Prostate gland (tissue), 2 donors: ENCODE measurements around the gene SV2B. TPM values are rescaled to one million over a fixed set of nuclear protein-coding genes. Genes with fewer than 3 reads are reported as not detected.
A peak's percentile ranks its signal among the peaks of the same experiment; 100 is the strongest.

ENCODE experiments used
- DNase-seq: peaks from one replicate; pipeline ENCODE4 v3.0.0-alpha.2; 2019; ENCODE audit warnings: low spot score
- H3K27ac ChIP-seq, 2 donors: fragments of 200-600 bp; sonication (generic); 2 replicates each; pipeline ENCODE4 v1.5.1; 2017 to 2019
- H3K27me3 ChIP-seq: fragments of 200-600 bp; sonication (generic); replicated peaks from 2 replicates; pipeline ENCODE4 v1.5.1; 2019; ENCODE audit not compliant: insufficient read depth
- H3K36me3 ChIP-seq, 2 donors: fragments of 200-600 bp; sonication (generic); 1 replicate in 1 of 2; 2 replicates in 1 of 2; pipeline versions ENCODE4 v1.5.1 to v1.8.1; 2017 to 2019
- H3K4me1 ChIP-seq: fragments of 200-600 bp; sonication (generic); replicated peaks from 2 replicates; pipeline ENCODE4 v1.5.1; 2019
- H3K4me3 ChIP-seq, 2 donors: fragments of 200-600 bp; sonication (generic); 2 replicates each; pipeline ENCODE4 v1.5.1; 2017 to 2019
- H3K9me3 ChIP-seq: fragments of 200-600 bp; sonication (generic); 2 replicates; pipeline ENCODE4 v1.5.1; 2017
- CTCF ChIP-seq, 4 experiments: fragments of 200-600 bp in 2 of 4; fragments of 450-650 bp in 2 of 4; sonication (generic) in 2 of 4; IDR thresholded peaks; 1 replicate in 3 of 4; 2 replicates in 1 of 4; pipeline ENCODE4 v1.5.1; 2016 to 2019; ENCODE audit warnings: antibody characterized with exemption in 4 of 4, mild to moderate bottlenecking in 2 of 4, moderate library complexity in 2 of 4
- POLR2A ChIP-seq: fragments of 450-650 bp; IDR thresholded peaks from one replicate; pipeline ENCODE4 v1.6.1; 2016; ENCODE audit warnings: antibody characterized with exemption, mild to moderate bottlenecking
- POLR2AphosphoS5 ChIP-seq: sonication (generic); formaldehyde crosslinking; IDR thresholded peaks from one replicate; pipeline ENCODE4 v1.6.1; 2017; ENCODE audit warnings: antibody characterized with exemption
- WGBS: methylation state at CpG from one replicate; pipeline ENCODE4 v1.1.5; 2018; 5-methylcytosine and 5-hydroxymethylcytosine counted together
- intact Hi-C: fragments of 100-400 bp; cut with DNase I; formaldehyde crosslinking; loops from one replicate; pipeline ENCODE4 v1.14.2; 2022
- total RNA-seq, 2 donors: library from RNA; depleted of rRNA; stranded (reverse); fragments of >200 nt; gene quantifications; one replicate each; pipeline ENCODE4 v1.1.0, GENCODE V29; 2016

SV2B gene
- total RNA-seq, 2 donors from 2014 or later: 2.3 to 5.4 TPM

- Histone ChIP-seq H3K4me1 (peaks cover 5% of the 10 kb centered on the region), H3K27ac (no peak overlapping the region), H3K4me3 (no peak overlapping the region), H3K9me3 (no peaks in the 10 kb centered on the region), H3K27me3 (no peaks in the 10 kb centered on the region), H3K36me3 (no peaks in the 10 kb centered on the region)
- 80% methylated on average over 11 of the region's 11 CpGs for WGBS
- intact Hi-C loops: no loop called here
- TF ChIP-seq CTCF (IDR thresholded peaks at IDR 0.05) (no peak), POLR2A (no peak), POLR2AphosphoS5 (no peak)
- DNase-seq: no peak
Measured at GRCh38 chr15:91268510-91268909, 168.5 kb downstream of the SV2B start.

- H3K4me1 ChIP-seq: no peaks in the 10 kb centered on the region
- TF ChIP-seq POLR2A (no peak), CTCF (IDR thresholded peaks at IDR 0.05) (no peak), POLR2AphosphoS5 (no peak)
- peak overlapping the region in 1 of 2 donors; percentile 18 for H3K4me3 ChIP-seq
- H3K27me3 ChIP-seq: no peaks in the 10 kb centered on the region
- H3K27ac ChIP-seq: peak overlapping the region in 1 of 2 donors; percentile 50
- DNase-seq: no peak
- no peaks in the 10 kb centered on the region for H3K36me3 ChIP-seq
- H3K9me3 ChIP-seq: no peaks in the 10 kb centered on the region
- WGBS: 86% methylated on average over 15 of the region's 15 CpGs
- intact Hi-C loops: loop anchor here (5.0 kb wide), 1 partner anchor 313 kb away; no protein-coding TSS in a partner anchor
Measured at GRCh38 chr15:91270747-91271146, 170.7 kb downstream of the SV2B start.

- DNase-seq: peak; percentile 49
- H3K4me3 ChIP-seq: peak overlapping the region in 1 of 2 donors; percentile 18
- intact Hi-C loops: loop anchor here (5.0 kb wide), 1 partner anchor 314 kb away; no protein-coding TSS in a partner anchor
- no peaks in the 10 kb centered on the region for H3K9me3 ChIP-seq
- no peaks in the 10 kb centered on the region for H3K4me1 ChIP-seq
- 4% methylated on average over 8 of the region's 8 CpGs for WGBS
- H3K27me3 ChIP-seq: no peaks in the 10 kb centered on the region
- TF ChIP-seq POLR2A (no peak), CTCF (IDR thresholded peaks at IDR 0.05) (peak; percentile 53 to 86 (median 80)), POLR2AphosphoS5 (peak; percentile 60)
- no peaks in the 10 kb centered on the region for H3K36me3 ChIP-seq
- H3K27ac ChIP-seq: no peak overlapping the region
Measured at GRCh38 chr15:91271565-91272153, 171.6 kb downstream of the SV2B start.

GRCh38 chr15:91275844-91276243 lies 175.8 kb downstream of the SV2B start:
- H3K9me3 ChIP-seq: no peaks in the 10 kb centered on the region
- no peaks in the 10 kb centered on the region for H3K36me3 ChIP-seq
- intact Hi-C loops: no loop called here
- no peak overlapping the region for H3K4me3 ChIP-seq
- no peaks in the 10 kb centered on the region for H3K27me3 ChIP-seq
- no peak overlapping the region for H3K27ac ChIP-seq
- no peak for TF ChIP-seq CTCF (IDR thresholded peaks at IDR 0.05)
- H3K4me1 ChIP-seq: no peaks in the 10 kb centered on the region
- WGBS: 91% methylated on average over 1 of the region's 1 CpG
- DNase-seq: no peak

GRCh38 chr15:91278951-91279350 lies 178.9 kb downstream of the SV2B start:
- Histone ChIP-seq H3K4me1 (no peaks in the 10 kb centered on the region), H3K9me3 (no peaks in the 10 kb centered on the region), H3K27ac (no peak overlapping the region), H3K36me3 (no peaks in the 10 kb centered on the region), H3K27me3 (no peaks in the 10 kb centered on the region), H3K4me3 (no peak overlapping the region)
- no peak for TF ChIP-seq POLR2AphosphoS5
- no peak for TF ChIP-seq CTCF (IDR thresholded peaks at IDR 0.05)
- TF ChIP-seq POLR2A: no peak
- intact Hi-C loops: no loop called here
- WGBS: 47% methylated on average over 2 of the region's 2 CpGs
- no peak for DNase-seq
